GM18526 (cell line): Measurements from ENCODE around the gene ARNT2.

ENCODE experiments used
- POLR2A ChIP-seq: IDR thresholded peaks from 3 replicates; pipeline ENCODE4 v1.6.1; 2011; ENCODE audit not compliant: insufficient read length; ENCODE audit errors: extremely low read depth

ARNT2 gene

GRCh38 chr15:80558631-80559319 is 154.6 kb downstream of the ARNT2 start:
- TF ChIP-seq POLR2A, result no peak

GRCh38 chr15:80559320-80559693 is 155.1 kb downstream of the ARNT2 start:
- no peak for TF ChIP-seq POLR2A

GRCh38 chr15:80559761-80560160 is 155.6 kb downstream of the ARNT2 start:
- no peak for TF ChIP-seq POLR2A

GRCh38 chr15:80560601-80561400 is 156.6 kb downstream of the ARNT2 start:
- TF ChIP-seq POLR2A, result no peak

GRCh38 chr15:80561500-80561899 is 157.3 kb downstream of the ARNT2 start:
- no peak for TF ChIP-seq POLR2A

GRCh38 chr15:80562033-80562432 is 157.9 kb downstream of the ARNT2 start:
- no peak for TF ChIP-seq POLR2A

GRCh38 chr15:80562846-80563245 is 158.7 kb downstream of the ARNT2 start:
- no peak for TF ChIP-seq POLR2A

GRCh38 chr15:80563372-80563997 is 159.3 kb downstream of the ARNT2 start:
- TF ChIP-seq POLR2A, result no peak

- TF ChIP-seq POLR2A, result no peak
These were observed 159.9 kb downstream of the ARNT2 start for GRCh38 chr15:80564056-80564455.

- no peak for TF ChIP-seq POLR2A
These were observed 161.2 kb downstream of the ARNT2 start for GRCh38 chr15:80565398-80565797.

- TF ChIP-seq POLR2A, result no peak
These were observed 161.8 kb downstream of the ARNT2 start for GRCh38 chr15:80565988-80566387.

- no peak for TF ChIP-seq POLR2A
These were observed 163.6 kb downstream of the ARNT2 start for GRCh38 chr15:80567721-80568157.

GRCh38 chr15:80568298-80568697 is 164.1 kb downstream of the ARNT2 start:
- no peak for TF ChIP-seq POLR2A

GRCh38 chr15:80568876-80569605 is 164.9 kb downstream of the ARNT2 start:
- TF ChIP-seq POLR2A, result no peak

- TF ChIP-seq POLR2A, result no peak
These were observed 165.5 kb downstream of the ARNT2 start for GRCh38 chr15:80569656-80570055.
